ENCODE measurements around the gene HIPK4.

Gene HIPK4

DNA sequence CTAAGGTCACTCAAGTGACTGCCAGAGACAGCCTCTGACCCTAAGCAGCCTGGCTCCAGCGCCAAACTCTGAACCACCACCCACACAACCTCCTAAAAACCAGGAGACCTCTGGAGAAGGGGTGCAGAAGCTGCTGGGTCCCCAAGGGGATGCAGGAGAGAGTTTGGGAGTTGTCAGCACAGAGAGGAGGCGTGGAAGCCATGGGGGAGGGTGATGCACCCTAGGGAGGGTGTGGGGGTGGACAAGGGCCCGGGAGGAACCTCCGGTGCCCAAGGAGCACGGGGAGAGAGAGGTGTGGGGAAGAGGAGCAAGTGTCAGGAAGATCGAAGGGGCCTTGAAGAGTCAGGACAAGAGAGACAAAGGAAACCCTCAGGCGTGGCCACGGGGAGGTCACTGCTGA is 2.1 kb upstream of the HIPK4 start:
- no peak for DNase-seq (ENCODE audit: low read depth)
- no peak overlapping the region for H3K4me3 ChIP-seq (ENCODE audit: low read length)
- TF ChIP-seq, protein P1, sequence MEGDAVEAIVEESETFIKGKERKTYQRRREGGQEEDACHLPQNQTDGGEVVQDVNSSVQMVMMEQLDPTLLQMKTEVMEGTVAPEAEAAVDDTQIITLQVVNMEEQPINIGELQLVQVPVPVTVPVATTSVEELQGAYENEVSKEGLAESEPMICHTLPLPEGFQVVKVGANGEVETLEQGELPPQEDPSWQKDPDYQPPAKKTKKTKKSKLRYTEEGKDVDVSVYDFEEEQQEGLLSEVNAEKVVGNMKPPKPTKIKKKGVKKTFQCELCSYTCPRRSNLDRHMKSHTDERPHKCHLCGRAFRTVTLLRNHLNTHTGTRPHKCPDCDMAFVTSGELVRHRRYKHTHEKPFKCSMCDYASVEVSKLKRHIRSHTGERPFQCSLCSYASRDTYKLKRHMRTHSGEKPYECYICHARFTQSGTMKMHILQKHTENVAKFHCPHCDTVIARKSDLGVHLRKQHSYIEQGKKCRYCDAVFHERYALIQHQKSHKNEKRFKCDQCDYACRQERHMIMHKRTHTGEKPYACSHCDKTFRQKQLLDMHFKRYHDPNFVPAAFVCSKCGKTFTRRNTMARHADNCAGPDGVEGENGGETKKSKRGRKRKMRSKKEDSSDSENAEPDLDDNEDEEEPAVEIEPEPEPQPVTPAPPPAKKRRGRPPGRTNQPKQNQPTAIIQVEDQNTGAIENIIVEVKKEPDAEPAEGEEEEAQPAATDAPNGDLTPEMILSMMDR (conservative IDR thresholded peaks at IDR 0.05; ENCODE audit: low read depth, low read length): no peak

DNA sequence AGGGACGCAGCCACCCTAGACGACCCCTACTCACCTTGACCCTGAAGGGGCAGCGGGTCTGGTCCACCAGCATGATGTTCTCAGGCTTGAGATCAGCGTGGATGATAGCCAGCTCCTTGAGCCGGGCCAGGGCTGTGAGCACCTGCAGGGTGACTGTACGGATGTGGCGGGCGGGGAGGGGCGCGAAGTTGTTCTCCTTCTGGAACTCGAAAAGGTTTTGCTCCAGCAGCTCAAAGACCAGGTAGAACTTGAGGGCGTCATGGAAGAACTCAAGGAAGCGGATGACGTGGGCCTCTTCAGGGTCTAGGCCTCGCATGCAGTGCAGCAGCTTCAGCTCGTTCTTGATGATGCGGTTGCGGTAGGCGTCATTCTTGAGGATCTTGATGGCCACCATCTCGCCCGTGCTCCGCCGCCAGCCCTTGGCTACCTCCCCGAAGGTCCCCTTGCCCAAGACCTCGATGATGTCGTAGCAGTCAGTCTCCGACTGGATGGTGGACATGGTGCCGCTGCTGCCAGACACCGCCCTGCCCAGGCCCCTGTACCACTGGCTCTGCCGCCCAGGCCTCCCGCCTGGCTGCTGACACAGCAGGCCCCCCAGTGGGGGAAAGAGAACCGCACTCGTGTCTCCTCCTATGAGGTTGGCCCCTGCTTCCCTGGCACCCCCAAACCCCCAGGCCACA is 437 bp downstream of the HIPK4 start:
- DNase-seq (ENCODE audit: low read depth): no peak
- TF ChIP-seq, protein P1 (conservative IDR thresholded peaks at IDR 0.05; ENCODE audit: low read depth, low read length): no peak

DNA sequence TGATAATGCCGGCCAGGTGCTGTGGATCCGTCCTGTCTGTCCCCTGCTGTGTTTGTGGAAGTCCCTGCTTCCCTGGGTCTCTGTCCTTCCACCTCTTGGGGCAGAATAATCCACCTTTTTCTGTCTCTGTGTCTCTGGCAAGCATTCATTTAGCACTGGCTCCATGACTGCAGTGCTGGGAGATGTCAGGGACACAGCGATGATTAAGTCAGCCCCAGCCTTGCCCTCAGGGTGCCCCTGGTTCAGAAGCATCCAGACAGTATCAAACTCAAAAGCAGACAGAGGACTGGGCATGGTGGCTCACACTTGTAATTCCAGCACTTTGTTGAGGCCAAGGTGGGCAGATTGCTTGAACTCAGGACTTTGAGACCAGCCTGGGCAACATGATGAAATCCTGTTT is 1.5 kb downstream of the HIPK4 start:
- DNase-seq (ENCODE audit: low read depth): no peak
- no peak overlapping the region for H3K4me3 ChIP-seq (ENCODE audit: low read length)
- TF ChIP-seq, protein P1 (conservative IDR thresholded peaks at IDR 0.05; ENCODE audit: low read depth, low read length): no peak

More for the DNA sequence above, 437 bp downstream of the HIPK4 start:
- H3K4me3 ChIP-seq (ENCODE audit: low read length): no peak overlapping the region

DNA sequence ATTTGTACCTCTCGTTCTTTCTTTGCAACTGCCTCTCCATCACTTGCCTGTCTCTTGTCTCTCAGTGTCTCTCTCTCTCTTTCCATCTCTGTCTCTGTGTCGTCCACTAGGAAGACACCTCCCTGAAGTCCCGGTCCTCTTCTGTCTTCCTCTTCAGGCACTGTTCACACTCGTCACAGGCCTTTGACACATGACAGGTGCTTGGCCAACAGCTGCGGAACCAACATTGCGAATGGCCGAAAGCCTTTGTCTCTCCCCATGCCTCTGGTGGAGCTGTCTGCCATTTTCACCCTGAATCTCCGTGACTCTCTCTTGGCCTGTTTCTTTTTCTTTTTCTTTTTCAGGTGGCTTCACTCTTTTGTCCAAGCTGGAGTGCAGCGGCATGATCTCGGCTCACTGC is 2.8 kb downstream of the HIPK4 start:
- no peak for DNase-seq (ENCODE audit: low read depth)
- TF ChIP-seq, protein P1 (conservative IDR thresholded peaks at IDR 0.05; ENCODE audit: low read depth, low read length): no peak
- no peak overlapping the region for H3K4me3 ChIP-seq (ENCODE audit: low read length)

DNA sequence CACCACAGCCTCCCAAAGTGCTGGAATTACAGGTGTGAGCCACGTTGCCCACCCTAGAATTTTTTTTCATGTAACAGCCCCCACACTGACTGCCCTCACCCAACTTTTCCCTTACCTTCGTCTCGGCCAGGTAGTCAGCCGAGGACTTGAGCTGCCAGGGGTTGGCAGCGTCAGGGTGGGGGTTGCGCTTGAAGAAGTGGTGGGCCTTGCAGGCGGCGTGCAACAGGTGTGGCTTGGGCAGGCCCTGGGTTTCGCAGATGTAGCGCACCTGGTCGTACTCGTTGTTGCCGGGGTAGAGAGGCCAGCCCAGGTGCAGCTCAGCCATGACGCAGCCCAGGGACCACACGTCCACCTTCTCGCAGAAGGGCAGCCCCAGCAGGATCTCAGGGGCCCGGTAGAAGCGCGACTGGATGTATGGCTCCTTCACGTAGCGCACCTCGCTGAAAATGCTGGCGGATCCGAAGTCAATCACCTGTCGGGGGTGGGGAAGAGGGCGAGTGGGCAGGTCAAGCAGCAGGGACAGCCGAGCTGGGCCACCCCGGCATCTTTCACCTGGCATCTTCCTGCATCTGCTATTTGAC is 6.2 kb downstream of the HIPK4 start:
- TF ChIP-seq, protein P1 (conservative IDR thresholded peaks at IDR 0.05; ENCODE audit: low read depth, low read length): no peak
- no peak for DNase-seq (ENCODE audit: low read depth)
- H3K4me3 ChIP-seq (ENCODE audit: low read length): no peak overlapping the region

DNA sequence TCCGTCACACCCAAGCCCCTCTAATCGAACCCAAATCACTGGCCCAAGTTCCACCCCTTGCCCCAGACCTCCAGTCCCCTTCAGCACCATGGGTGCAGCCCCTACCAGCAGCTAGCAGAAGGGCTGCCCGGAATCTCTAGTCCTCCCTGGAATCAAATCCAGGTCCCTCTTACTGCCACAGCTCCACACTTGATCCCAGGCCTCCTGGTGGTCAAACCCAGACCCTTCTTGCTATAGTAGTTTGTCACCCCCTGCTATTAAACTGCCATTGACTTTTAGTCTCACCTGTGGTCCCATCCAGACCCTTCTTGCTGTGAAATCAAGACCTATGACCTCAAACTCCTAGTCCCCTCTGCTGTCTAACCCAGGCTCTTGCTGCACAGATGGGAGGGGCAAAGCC is 8.7 kb downstream of the HIPK4 start:
- DNase-seq (ENCODE audit: low read depth): no peak
- H3K4me3 ChIP-seq (ENCODE audit: low read length): no peak overlapping the region
- TF ChIP-seq, protein P1 (conservative IDR thresholded peaks at IDR 0.05; ENCODE audit: low read depth, low read length): peak; percentile 25

All from retinal pigment epithelial cell (primary cell).